ENCODE data around the gene MARCHF3.

The MARCHF3 gene

GRCh38 chr5:126921241-126922091 is 108.9 kb downstream of the MARCHF3 start:
- H3K9me3 ChIP-seq (ENCODE audit: insufficient read depth, low read depth, low read length), result no peaks in the 10 kb centered on the region
- no peaks in the 10 kb centered on the region for H3K27me3 ChIP-seq (ENCODE audit: insufficient read depth, low read length, poor library complexity, severe bottlenecking)
- H4K20me1 ChIP-seq (ENCODE audit: insufficient read depth, low read length, poor library complexity, severe bottlenecking), result no peaks in the 10 kb centered on the region
- TF ChIP-seq CTCF (conservative IDR thresholded peaks at IDR 0.05; ENCODE audit: low read length) (no peak), EZH2phosphoT487 (IDR thresholded peaks at IDR 0.05; ENCODE audit: borderline replicate concordance) (no peak)
- H3K36me3 ChIP-seq (ENCODE audit: insufficient read depth, low read length), result no peaks in the 10 kb centered on the region; the same call in 1 of the 2 replicates
- H3K9ac ChIP-seq (ENCODE audit: low read depth, low read length, poor library complexity, severe bottlenecking), result no peak overlapping the region
- no peaks in the 10 kb centered on the region for H3K79me2 ChIP-seq (ENCODE audit: insufficient read depth, low read length)
- H3K9me2 ChIP-seq (replicated peaks; ENCODE audit: low read depth, low read length), result no peaks in the 10 kb centered on the region
- peaks cover 7% of the 10 kb centered on the region for H3K4me1 ChIP-seq (ENCODE audit: insufficient read depth, low read length, poor library complexity, severe bottlenecking)
- no peak overlapping the region for H3K4me2 ChIP-seq (ENCODE audit: low read depth, low read length, poor library complexity, severe bottlenecking)
- H3K4me3 ChIP-seq (ENCODE audit: low read length, poor library complexity, severe bottlenecking), result no peak overlapping the region
- H2AFZ ChIP-seq (ENCODE audit: low read length), result no peak overlapping the region
- no peaks in the 10 kb centered on the region for H3F3A ChIP-seq (ENCODE audit: low read depth)

- TF ChIP-seq EZH2phosphoT487 (IDR thresholded peaks at IDR 0.05; ENCODE audit: borderline replicate concordance) (no peak), CTCF (conservative IDR thresholded peaks at IDR 0.05; ENCODE audit: low read length) (no peak)
- Histone ChIP-seq H3K4me2 (ENCODE audit: low read depth, low read length, poor library complexity, severe bottlenecking) (no peak overlapping the region), H3K79me2 (ENCODE audit: insufficient read depth, low read length) (no peaks in the 10 kb centered on the region), H3K9me2 (replicated peaks; ENCODE audit: low read depth, low read length) (no peaks in the 10 kb centered on the region), H3K9me3 (ENCODE audit: insufficient read depth, low read depth, low read length) (no peaks in the 10 kb centered on the region), H2AFZ (ENCODE audit: low read length) (no peak overlapping the region), H3K36me3 (ENCODE audit: insufficient read depth, low read length) (no peaks in the 10 kb centered on the region; the same call in 1 of the 2 replicates), H3K27me3 (ENCODE audit: insufficient read depth, low read length, poor library complexity, severe bottlenecking) (no peaks in the 10 kb centered on the region), H4K20me1 (ENCODE audit: insufficient read depth, low read length, poor library complexity, severe bottlenecking) (no peaks in the 10 kb centered on the region), H3K9ac (ENCODE audit: low read depth, low read length, poor library complexity, severe bottlenecking) (no peak overlapping the region), H3K4me3 (ENCODE audit: low read length, poor library complexity, severe bottlenecking) (no peak overlapping the region), H3F3A (ENCODE audit: low read depth) (no peaks in the 10 kb centered on the region), H3K4me1 (ENCODE audit: insufficient read depth, low read length, poor library complexity, severe bottlenecking) (peaks cover 7% of the 10 kb centered on the region)
These were observed 110.1 kb downstream of the MARCHF3 start for GRCh38 chr5:126920291-126920690.

GRCh38 chr5:126919566-126919965 is 110.8 kb downstream of the MARCHF3 start:
- no peaks in the 10 kb centered on the region for H4K20me1 ChIP-seq (ENCODE audit: insufficient read depth, low read length, poor library complexity, severe bottlenecking)
- no peak overlapping the region for H3K4me3 ChIP-seq (ENCODE audit: low read length, poor library complexity, severe bottlenecking)
- H3K36me3 ChIP-seq (ENCODE audit: insufficient read depth, low read length), result no peaks in the 10 kb centered on the region; the same call in 1 of the 2 replicates
- H2AFZ ChIP-seq (ENCODE audit: low read length), result no peak overlapping the region
- H3K27me3 ChIP-seq (ENCODE audit: insufficient read depth, low read length, poor library complexity, severe bottlenecking), result no peaks in the 10 kb centered on the region
- no peaks in the 10 kb centered on the region for H3K9me3 ChIP-seq (ENCODE audit: insufficient read depth, low read depth, low read length)
- no peak overlapping the region for H3K9ac ChIP-seq (ENCODE audit: low read depth, low read length, poor library complexity, severe bottlenecking)
- no peaks in the 10 kb centered on the region for H3K9me2 ChIP-seq (replicated peaks; ENCODE audit: low read depth, low read length)
- TF ChIP-seq CTCF (conservative IDR thresholded peaks at IDR 0.05; ENCODE audit: low read length) (no peak), EZH2phosphoT487 (IDR thresholded peaks at IDR 0.05; ENCODE audit: borderline replicate concordance) (no peak)
- H3K4me1 ChIP-seq (ENCODE audit: insufficient read depth, low read length, poor library complexity, severe bottlenecking), result peaks cover 7% of the 10 kb centered on the region
- no peaks in the 10 kb centered on the region for H3F3A ChIP-seq (ENCODE audit: low read depth)
- H3K4me2 ChIP-seq (ENCODE audit: low read depth, low read length, poor library complexity, severe bottlenecking), result no peak overlapping the region
- H3K79me2 ChIP-seq (ENCODE audit: insufficient read depth, low read length), result no peaks in the 10 kb centered on the region

Data from Loucy (cell line).